Urothelium cell line (cell line): ENCODE measurements around the gene LRRC8D.
"Not testable (repeated sequence)": the region's sequence is repeated elsewhere in the genome, so short reads cannot be mapped to it uniquely, and the experiment has no call there.

Experiments
- DNase-seq: peaks from one replicate; pipeline ENCODE4 v3.0.0; 2011; ENCODE audit warnings: low spot score, mixed read lengths
- FAIRE-seq: peaks from 2 replicates; lab custom pipeline; 2011; peaks lifted over from hg19 to GRCh38; lab: Jason Lieb, UNC

The LRRC8D gene

GRCh38 chr1:89820422-89821321 is at the start of gene LRRC8D:
TSS of gene LRRC8D (plus strand) at chr1:89821032. CDS start at chr1:89933069, 112,037 bp downstream.
- FAIRE-seq (no peak), DNase-seq (peak; percentile 89)

GRCh38 chr1:89771991-89772560 is 48.8 kb upstream of the LRRC8D start:
- DNase-seq (no peak), FAIRE-seq (no peak)

DNA sequence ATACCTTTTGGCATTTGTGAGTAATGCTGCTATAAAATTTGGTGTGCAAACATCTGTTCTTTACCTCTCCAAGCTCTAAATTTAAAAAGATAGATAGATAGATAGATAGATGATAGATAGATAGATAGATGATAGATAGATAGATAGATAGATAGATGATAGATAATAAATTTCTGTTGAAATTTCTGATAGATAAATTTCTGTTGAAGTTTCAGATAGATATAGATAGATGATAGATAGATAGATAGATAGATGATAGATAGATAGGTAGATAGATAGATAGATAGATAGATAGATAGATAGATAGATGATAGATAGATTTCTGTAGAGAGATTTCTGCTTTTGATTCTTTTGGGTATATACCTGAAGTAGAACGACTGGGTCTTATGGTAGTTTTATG is 44.7 kb upstream of the LRRC8D start:
- not testable (repeated sequence) for FAIRE-seq, DNase-seq

DNA sequence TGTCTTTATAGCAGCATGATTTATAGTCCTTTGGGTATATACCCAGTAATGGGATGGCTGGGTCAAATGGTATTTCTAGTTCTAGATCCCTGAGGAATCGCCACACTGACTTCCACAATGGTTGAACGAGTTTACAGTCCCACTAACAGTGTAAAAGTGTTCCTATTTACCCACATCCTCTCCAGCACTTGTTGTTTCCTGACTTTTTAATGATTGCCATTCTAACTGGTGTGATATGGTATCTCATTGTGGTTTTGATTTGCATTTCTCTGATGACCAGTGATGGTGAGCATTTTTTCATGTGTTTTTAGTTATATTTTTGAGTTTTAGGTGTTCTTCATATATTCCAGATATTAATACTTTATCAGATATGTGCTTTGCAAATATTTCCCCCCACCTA is 43.6 kb upstream of the LRRC8D start:
- not testable (repeated sequence) for DNase-seq, FAIRE-seq

- DNase-seq (no peak), FAIRE-seq (no peak)
Measured at GRCh38 chr1:89779151-89779940, 41.5 kb upstream of the LRRC8D start.

GRCh38 chr1:89780721-89781120 is 40.1 kb upstream of the LRRC8D start:
- DNase-seq (peak; percentile 43), FAIRE-seq (no peak)

DNA sequence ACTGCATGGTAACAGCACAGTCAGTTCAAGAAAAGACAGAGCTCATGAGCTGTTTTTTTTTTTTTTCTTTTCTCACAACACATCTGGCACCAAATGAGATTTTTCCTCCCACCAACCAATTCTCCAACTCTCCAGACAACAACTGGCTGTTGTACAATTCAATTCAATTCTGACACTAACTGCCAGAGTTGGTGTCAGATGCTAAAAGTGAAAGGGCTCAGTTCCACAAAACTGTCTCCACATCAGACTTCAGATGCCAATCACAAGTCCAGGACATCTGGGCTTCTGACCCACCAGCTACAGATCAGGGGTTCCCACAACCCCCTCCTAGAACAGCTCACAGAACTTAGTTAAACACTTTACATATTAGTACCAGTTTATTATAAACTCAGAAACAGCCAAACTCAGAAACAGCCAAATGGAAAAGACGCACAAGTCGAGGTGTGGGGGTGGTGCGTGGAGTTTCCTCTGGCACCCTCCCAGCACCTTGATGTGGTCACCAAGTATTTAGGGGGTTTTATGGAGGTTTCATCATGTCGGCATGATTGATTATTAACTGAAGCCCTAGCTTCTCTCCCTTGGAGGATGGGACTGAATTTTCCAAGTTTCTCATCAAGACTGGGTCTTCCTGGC is 39.2 kb upstream of the LRRC8D start:
- no peak for FAIRE-seq
- no peak for DNase-seq

DNA sequence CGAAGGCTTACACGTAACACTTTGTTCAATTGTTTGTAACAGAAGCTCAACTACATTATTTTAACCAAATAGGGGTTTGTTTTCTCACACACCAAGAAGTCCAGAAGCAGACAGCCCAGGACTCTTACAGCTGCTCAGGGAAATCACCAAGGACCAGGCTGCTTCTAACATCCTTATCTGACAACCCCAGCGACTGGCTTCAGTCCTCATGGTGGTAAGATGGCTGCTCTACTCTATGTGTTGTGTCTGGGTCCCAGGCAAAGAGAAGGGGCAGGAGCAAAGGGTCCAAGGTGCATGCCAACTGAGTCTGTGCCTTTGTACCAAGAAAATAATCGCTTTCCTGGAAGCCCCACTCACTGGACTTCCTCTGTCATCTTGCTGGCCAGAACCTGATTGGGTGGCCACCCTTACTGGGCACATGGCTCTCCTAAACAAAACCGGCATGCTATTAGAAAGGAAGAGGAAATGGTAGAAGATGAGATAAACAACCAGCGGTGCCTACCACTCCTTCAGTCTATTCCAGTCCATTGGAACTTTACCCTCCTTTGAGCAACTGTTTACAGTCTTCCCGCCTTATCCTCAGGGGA is 34.1 kb upstream of the LRRC8D start:
- DNase-seq (no peak), FAIRE-seq (no peak)

GRCh38 chr1:89790592-89790991 is 30.2 kb upstream of the LRRC8D start:
- FAIRE-seq, result no peak
- DNase-seq, result no peak

GRCh38 chr1:89791064-89791726 is 29.6 kb upstream of the LRRC8D start:
- DNase-seq (no peak), FAIRE-seq (no peak)

- DNase-seq (no peak), FAIRE-seq (no peak)
Measured at GRCh38 chr1:89794406-89794805, 26.4 kb upstream of the LRRC8D start.

GRCh38 chr1:89795571-89795970 is 25.3 kb upstream of the LRRC8D start:
- FAIRE-seq, DNase-seq: not testable (repeated sequence)

GRCh38 chr1:89797876-89798275 is 23.0 kb upstream of the LRRC8D start:
- not testable (repeated sequence) for DNase-seq, FAIRE-seq

- DNase-seq (peak; percentile 43), FAIRE-seq (no peak)
Measured at GRCh38 chr1:89799495-89799894, 21.3 kb upstream of the LRRC8D start.

DNA sequence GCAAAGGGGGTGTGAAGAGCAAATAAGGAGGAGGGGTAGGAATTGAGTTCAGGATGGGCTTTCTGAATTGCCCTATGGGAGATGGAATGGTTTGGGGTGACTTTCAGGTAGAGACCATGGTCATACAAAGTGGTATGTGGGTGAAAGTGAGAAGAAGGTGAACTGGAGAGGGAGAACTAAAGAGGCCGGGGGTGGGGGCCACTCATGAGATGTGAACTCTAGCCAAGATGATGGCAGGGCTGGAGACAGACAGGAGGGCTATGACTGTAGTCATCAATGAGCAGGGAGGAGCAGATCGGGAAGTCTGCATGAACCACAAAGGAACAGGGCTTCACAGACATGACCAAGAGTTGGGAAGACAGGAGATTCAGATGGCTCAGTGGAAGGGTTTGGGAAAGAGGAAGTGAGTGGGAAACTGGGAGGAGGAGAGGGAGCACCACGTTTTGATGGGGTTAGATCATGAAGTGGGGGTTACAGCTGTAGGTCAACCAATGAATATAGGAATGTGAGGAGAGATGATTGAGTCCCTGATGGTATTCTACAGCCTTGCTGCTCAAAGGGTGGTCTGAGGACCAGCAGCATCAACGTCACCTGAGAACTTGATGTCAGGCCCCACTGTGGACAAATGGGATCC is 20.7 kb upstream of the LRRC8D start:
- no peak for DNase-seq
- FAIRE-seq, result no peak

- no peak for FAIRE-seq
Measured at GRCh38 chr1:89800718-89801117, 20.1 kb upstream of the LRRC8D start.

DNA sequence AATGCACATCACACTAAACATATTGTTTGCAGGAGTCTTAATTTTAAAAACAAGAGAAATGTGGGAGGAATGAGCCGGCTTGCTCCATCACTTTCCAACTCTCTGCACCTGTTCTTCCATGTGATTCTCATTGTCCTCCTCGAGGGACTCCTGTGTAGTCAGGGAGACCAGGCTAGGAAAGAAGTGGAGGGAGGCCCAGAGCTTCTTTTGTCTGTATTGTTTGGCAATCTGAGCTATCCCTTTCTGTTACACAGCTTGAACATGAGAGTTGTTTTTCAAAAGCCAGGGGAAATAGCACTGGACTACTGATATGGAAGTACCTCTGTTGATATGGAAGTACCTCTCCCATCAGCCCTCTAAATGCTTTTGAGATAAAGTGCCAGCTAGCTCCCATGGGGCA is 18.8 kb upstream of the LRRC8D start:
- no peak for DNase-seq
- no peak for FAIRE-seq

More at GRCh38 chr1:89800718-89801117, 20.1 kb upstream of the LRRC8D start:
- DNase-seq, result no peak

DNA sequence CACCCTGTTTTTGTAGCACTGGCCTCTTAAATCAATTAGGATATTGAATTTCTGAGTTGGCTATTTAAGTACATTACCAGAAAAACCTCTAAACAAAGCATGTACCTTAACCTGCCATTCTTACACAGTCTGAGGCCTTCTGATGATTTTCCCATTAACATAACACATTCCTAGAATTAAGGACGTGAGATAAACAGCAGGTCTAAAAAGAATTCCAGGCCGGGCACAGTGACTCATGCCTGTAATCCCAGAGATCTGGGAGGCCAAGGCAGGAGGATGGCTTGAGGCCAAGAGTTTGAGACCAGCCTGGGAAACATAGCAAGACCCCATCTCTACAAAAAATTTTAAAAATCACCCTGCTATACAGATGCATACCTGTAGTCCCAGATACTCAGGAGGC is 18.0 kb upstream of the LRRC8D start:
- DNase-seq (no peak), FAIRE-seq (no peak)

DNA sequence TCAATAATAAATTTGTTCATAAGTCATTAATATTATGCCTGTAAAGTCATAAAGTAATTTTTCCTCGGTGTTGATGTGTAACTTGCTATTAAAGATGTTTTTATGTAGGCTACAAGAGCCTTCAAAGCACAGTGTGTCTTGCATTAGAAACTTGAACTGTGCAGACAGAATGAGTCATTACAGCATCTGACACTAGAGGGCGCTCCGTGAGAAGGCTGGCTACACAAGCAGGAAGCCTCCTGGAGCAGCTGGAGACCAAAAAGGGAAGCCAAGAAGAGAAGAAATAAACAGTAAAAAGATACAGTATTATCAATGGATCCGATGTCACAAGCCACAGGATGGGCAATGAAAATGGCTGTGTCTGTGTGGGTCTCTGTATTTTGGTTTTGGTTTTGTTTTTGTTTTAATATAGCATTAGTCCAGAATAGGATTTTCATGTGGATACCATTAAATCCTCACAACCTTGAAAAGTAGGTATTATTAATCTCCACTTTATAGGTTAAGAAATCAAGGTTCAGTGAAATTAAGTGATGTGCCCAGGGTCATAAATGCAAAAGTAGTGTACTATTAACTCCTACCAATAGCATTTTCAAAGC is 16.1 kb upstream of the LRRC8D start:
- FAIRE-seq, result no peak

More for the DNA sequence above, 16.1 kb upstream of the LRRC8D start:
- DNase-seq, result peak; percentile 77
